B cell (primary cell): Measurements from ENCODE around the gene MICU1. TPM values are rescaled to one million over a fixed set of nuclear protein-coding genes. Genes with fewer than 3 reads are reported as not detected.
"Not testable (repeated sequence)": the region's sequence is repeated elsewhere in the genome, so short reads cannot be mapped to it uniquely, and the experiment has no call there.

Experiments used
- ATAC-seq: fragments of 200-7000 bp; cut with Tn5 transposase; one replicate; pipeline ENCODE4 v1.10.0; 2021; ENCODE audit warnings: low read depth, mild to moderate bottlenecking, moderate number of reproducible peaks, moderate library complexity
- CTCF ChIA-PET: fragments of 350-600 bp; sonication (Branson Sonifier 250); formaldehyde crosslinking; loops from one replicate; lab custom pipeline; 2021; ENCODE audit warnings: antibody characterized with exemption, inconsistent platforms; lab: Charles Lee
- POLR2A ChIA-PET: fragments of 350-600 bp; sonication (Branson Sonifier 250); formaldehyde crosslinking; loops from one replicate; lab custom pipeline; 2021; ENCODE audit warnings: antibody characterized with exemption; lab: Charles Lee
- DNase-seq: peaks from one replicate; pipeline ENCODE4 v3.0.0; 2013
- H2AFZ ChIP-seq: 2 replicates; pipeline ENCODE4 v1.6.1; 2012; ENCODE audit warnings: mild to moderate bottlenecking, low read depth, low read length; ENCODE audit not compliant: insufficient read depth, poor library complexity, severe bottlenecking
- H3K27ac ChIP-seq, 2 donors: 1 replicate in 1 of 2; 2 replicates in 1 of 2; pipeline ENCODE4 v1.5.1; 2012 to 2013; ENCODE audit warnings: low read length in 2 of 2, mild to moderate bottlenecking in 2 of 2, moderate library complexity in 1 of 2
- H3K27me3 ChIP-seq, 4 experiments: fragments of 200-600 bp in 1 of 4; sonication (generic) in 1 of 4; replicated peaks in 1 of 4; 1 replicate in 2 of 4; 2 replicates in 2 of 4; pipeline versions ENCODE4 v1.6.1 to v1.7.0; 2013 to 2016; ENCODE audit warnings: low read length in 3 of 4, mild to moderate bottlenecking in 2 of 4, mixed read lengths in 1 of 4, moderate library complexity in 1 of 4; ENCODE audit not compliant: insufficient read depth in 4 of 4, control insufficient read depth in 3 of 4; ENCODE audit errors: control extremely low read depth in 1 of 4
- H3K36me3 ChIP-seq, 2 experiments: replicated peaks in 1 of 2; 1 replicate in 1 of 2; 2 replicates in 1 of 2; pipeline versions ENCODE4 v1.6.1 to v1.7.1; 2013; ENCODE audit warnings: low read length in 1 of 2; ENCODE audit not compliant: insufficient read depth in 2 of 2, control insufficient read depth in 1 of 2; ENCODE audit errors: control extremely low read depth in 1 of 2, extremely low read depth in 1 of 2
- H3K4me1 ChIP-seq, 2 donors: fragments of 200-600 bp in 1 of 2; sonication (generic) in 1 of 2; 1 replicate in 1 of 2; 2 replicates in 1 of 2; pipeline versions ENCODE4 v1.5.1 to v1.6.1; 2013 to 2017; ENCODE audit warnings: low read length in 2 of 2; ENCODE audit not compliant: control insufficient read depth in 2 of 2, insufficient read depth in 2 of 2
- H3K4me2 ChIP-seq: replicated peaks from 2 replicates; pipeline ENCODE3; 2012; ENCODE audit warnings: mild to moderate bottlenecking, low read depth, low read length; ENCODE audit not compliant: poor library complexity, severe bottlenecking
- H3K4me3 ChIP-seq, 5 experiments: fragments of 200-600 bp in 1 of 5; sonication (generic) in 1 of 5; 1 replicate in 3 of 5; 2 replicates in 2 of 5; pipeline versions ENCODE4 v1.5.1 to v1.7.0; 2011 to 2016; ENCODE audit warnings: low read length in 4 of 5, mild to moderate bottlenecking in 4 of 5, low read depth in 2 of 5, control low read depth in 1 of 5, moderate library complexity in 1 of 5; ENCODE audit not compliant: insufficient read depth in 1 of 5; ENCODE audit errors: control extremely low read depth in 1 of 5, extremely low read depth in 1 of 5
- H3K79me2 ChIP-seq: fragments of 200-600 bp; sonication (generic); one replicate; pipeline ENCODE4 v1.6.0; 2016; ENCODE audit warnings: low read length; ENCODE audit not compliant: control insufficient read depth, insufficient read depth
- H3K9ac ChIP-seq: fragments of 200-600 bp; sonication (generic); 2 replicates; pipeline ENCODE4 v1.6.1; 2017; ENCODE audit warnings: mild to moderate bottlenecking, low read length, moderate library complexity
- H3K9me3 ChIP-seq, 3 donors: one replicate each; pipeline versions ENCODE4 v1.6.1 to v1.7.1; 2013; ENCODE audit warnings: low read length in 2 of 3; ENCODE audit not compliant: control insufficient read depth in 2 of 3, insufficient read depth in 1 of 3; ENCODE audit errors: control extremely low read depth in 1 of 3
- H4K20me1 ChIP-seq: 2 replicates; pipeline ENCODE4 v1.6.0; 2012; ENCODE audit warnings: mild to moderate bottlenecking, low read length; ENCODE audit not compliant: insufficient read depth, control insufficient read depth, poor library complexity, severe bottlenecking
- H3K27ac Mint-ChIP-seq: one replicate; pipeline ENCODE4 v1.8.0; 2021; ENCODE audit warnings: mixed read lengths
- H3K27me3 Mint-ChIP-seq: one replicate; pipeline ENCODE4 v1.8.0; 2021; ENCODE audit warnings: mixed read lengths
- H3K4me1 Mint-ChIP-seq: one replicate; pipeline ENCODE4 v1.8.0; 2021; ENCODE audit warnings: mixed read lengths
- H3K4me3 Mint-ChIP-seq: one replicate; pipeline ENCODE4 v1.8.0; 2021; ENCODE audit warnings: mixed read lengths
- H3K9me3 Mint-ChIP-seq: one replicate; pipeline ENCODE4 v1.8.0; 2022; ENCODE audit warnings: mixed read lengths; ENCODE audit not compliant: insufficient read depth
- EZH2 ChIP-seq: IDR thresholded peaks from 2 replicates; pipeline ENCODE4 v1.6.1; 2012; ENCODE audit warnings: borderline replicate concordance, low read depth, mild to moderate bottlenecking, moderate library complexity, low read length; ENCODE audit not compliant: insufficient read depth, poor library complexity, severe bottlenecking
- WGBS: methylation state at CpG from one replicate; pipeline ENCODE4 v1.1.5; 2013; ENCODE audit warnings: missing lambda C conversion rate; ENCODE audit not compliant: insufficient coverage; 5-methylcytosine and 5-hydroxymethylcytosine counted together
- intact Hi-C: fragments of 100-400 bp; cut with micrococcal nuclease; formaldehyde crosslinking; loops from one replicate; pipeline ENCODE4 v1.10.0; 2022
- polyA plus RNA-seq: library from polyadenylated mRNA; depleted of rRNA; stranded (reverse); fragments of >200 nt; gene quantifications from 2 replicates; pipeline ENCODE4 v1.2.3, GENCODE V29; 2012
- total RNA-seq, 2 donors: library from RNA; stranded (reverse); fragments of 120-200 nt in 1 of 2; gene quantifications; 1 replicate in 1 of 2; 2 replicates in 1 of 2; pipeline versions ENCODE4 v1.2.3 to v1.2.4, GENCODE V29; 2013 to 2022
- TF ChIP-seq, protein P1 (sequence below): fragments of 200-600 bp; IDR thresholded peaks from one replicate; pipeline ENCODE4 v1.8.0; 2022; ENCODE audit warnings: antibody characterized with exemption, mild to moderate bottlenecking

Gene MICU1
- total and polyA plus RNA-seq, 2 donors (not counting 1 experiment from before 2014, with no cell fraction given), result 12.0 to 34.7 TPM

DNA sequence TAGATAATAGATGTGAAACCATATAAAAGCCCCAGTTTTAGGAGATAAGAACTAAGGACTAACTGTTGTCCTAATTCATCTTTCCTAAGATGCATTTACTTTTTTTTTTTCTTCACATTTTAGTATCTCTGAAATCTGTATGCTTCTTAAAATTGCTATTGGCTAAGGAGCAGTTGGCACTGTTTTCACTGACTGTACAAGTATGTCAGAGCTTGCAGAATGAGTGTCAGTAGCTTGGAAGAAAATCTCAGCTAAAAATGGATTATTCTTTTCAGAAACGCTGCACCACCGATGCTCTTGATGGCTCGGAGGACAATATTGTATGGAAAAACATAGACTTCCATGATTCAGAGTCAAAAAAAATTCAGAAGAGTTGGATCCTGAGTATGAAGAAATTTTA is 180.0 kb downstream of the MICU1 start:
- ChIA-PET POLR2A (no interaction called here), CTCF (no interaction called here)
- no peaks in the 10 kb centered on the region for H3K79me2 ChIP-seq
- no peaks in the 10 kb centered on the region for H3K27me3 ChIP-seq
- no peak overlapping the region for H2AFZ ChIP-seq
- intact Hi-C loops, result no loop called here
- H3K4me2 ChIP-seq, result no peak overlapping the region
- no peaks in the 10 kb centered on the region for H3K36me3 ChIP-seq
- H4K20me1 ChIP-seq, result no peaks in the 10 kb centered on the region
- H3K27ac ChIP-seq, result no peak overlapping the region
- no peaks in the 10 kb centered on the region for H3K9me3 ChIP-seq
- DNase-seq, result no peak
- no peaks in the 10 kb centered on the region for H3K27me3 Mint-ChIP-seq
- no peaks in the 10 kb centered on the region for H3K4me1 Mint-ChIP-seq
- H3K4me3 Mint-ChIP-seq, result no peak overlapping the region
- no peaks in the 10 kb centered on the region for H3K4me1 ChIP-seq
- H3K27ac Mint-ChIP-seq, result no peak overlapping the region
- 100% methylated on average over 3 of the region's 3 CpGs for WGBS
- no peaks in the 10 kb centered on the region for H3K9me3 Mint-ChIP-seq
- no peak for ATAC-seq
- no peak overlapping the region for H3K9ac ChIP-seq
- TF ChIP-seq EZH2, result no peak
- TF ChIP-seq, protein P1, sequence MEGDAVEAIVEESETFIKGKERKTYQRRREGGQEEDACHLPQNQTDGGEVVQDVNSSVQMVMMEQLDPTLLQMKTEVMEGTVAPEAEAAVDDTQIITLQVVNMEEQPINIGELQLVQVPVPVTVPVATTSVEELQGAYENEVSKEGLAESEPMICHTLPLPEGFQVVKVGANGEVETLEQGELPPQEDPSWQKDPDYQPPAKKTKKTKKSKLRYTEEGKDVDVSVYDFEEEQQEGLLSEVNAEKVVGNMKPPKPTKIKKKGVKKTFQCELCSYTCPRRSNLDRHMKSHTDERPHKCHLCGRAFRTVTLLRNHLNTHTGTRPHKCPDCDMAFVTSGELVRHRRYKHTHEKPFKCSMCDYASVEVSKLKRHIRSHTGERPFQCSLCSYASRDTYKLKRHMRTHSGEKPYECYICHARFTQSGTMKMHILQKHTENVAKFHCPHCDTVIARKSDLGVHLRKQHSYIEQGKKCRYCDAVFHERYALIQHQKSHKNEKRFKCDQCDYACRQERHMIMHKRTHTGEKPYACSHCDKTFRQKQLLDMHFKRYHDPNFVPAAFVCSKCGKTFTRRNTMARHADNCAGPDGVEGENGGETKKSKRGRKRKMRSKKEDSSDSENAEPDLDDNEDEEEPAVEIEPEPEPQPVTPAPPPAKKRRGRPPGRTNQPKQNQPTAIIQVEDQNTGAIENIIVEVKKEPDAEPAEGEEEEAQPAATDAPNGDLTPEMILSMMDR, result no peak
- H3K4me3 ChIP-seq, result no peak overlapping the region

GRCh38 chr10:72442969-72443368 is 182.9 kb downstream of the MICU1 start:
- H3K27me3 ChIP-seq, H3K27me3 Mint-ChIP-seq, H3K9ac ChIP-seq, ATAC-seq, H2AFZ ChIP-seq, DNase-seq, POLR2A ChIA-PET, H3K4me2 ChIP-seq, H3K27ac ChIP-seq, H3K4me3 Mint-ChIP-seq, H3K9me3 Mint-ChIP-seq, H4K20me1 ChIP-seq, intact Hi-C loops, H3K4me1 Mint-ChIP-seq, H3K79me2 ChIP-seq, CTCF ChIA-PET, H3K4me1 ChIP-seq, H3K9me3 ChIP-seq, H3K27ac Mint-ChIP-seq, H3K36me3 ChIP-seq, H3K4me3 ChIP-seq: not testable (repeated sequence)
- WGBS, result 83% methylated on average over 1 of the region's 3 CpGs
